Right lobe of liver (tissue), 6 donors: ENCODE measurements around the gene SSR4. TPM values are rescaled to one million over a fixed set of nuclear protein-coding genes. Genes with fewer than 3 reads are reported as not detected.

Experiments
- ATAC-seq, 4 donors: fragments of 200-7000 bp; cut with Tn5 transposase; one replicate each; pipeline ENCODE4 v1.9.1; 2020; ENCODE audit warnings: mild to moderate bottlenecking in 4 of 4, moderate library complexity in 4 of 4
- DNase-seq, 3 donors: peaks; one replicate each; pipeline ENCODE4 v3.0.0-alpha.2; 2020
- H3K27ac ChIP-seq, 3 donors: fragments of 200-600 bp; one replicate each; pipeline ENCODE4 v1.8.0; 2022
- H3K27me3 ChIP-seq, 2 donors: fragments of 200-600 bp; one replicate each; pipeline ENCODE4 v1.8.0; 2022
- H3K36me3 ChIP-seq, 4 donors: fragments of 200-600 bp; sonication (generic) in 1 of 4; one replicate each; pipeline versions ENCODE4 v1.5.1 to v1.8.0; 2017 to 2022; ENCODE audit warnings: control low read depth in 1 of 4
- H3K4me1 ChIP-seq, 4 donors: fragments of 200-600 bp; sonication (generic) in 1 of 4; one replicate each; pipeline versions ENCODE4 v1.5.1 to v1.8.0; 2017 to 2022; ENCODE audit warnings: control low read depth in 1 of 4
- H3K4me3 ChIP-seq, 3 donors: fragments of 200-600 bp; one replicate each; pipeline ENCODE4 v1.8.0; 2022
- H3K9me3 ChIP-seq, 4 donors: fragments of 200-600 bp; sonication (generic) in 1 of 4; one replicate each; pipeline versions ENCODE4 v1.5.1 to v1.8.0; 2017 to 2022; ENCODE audit warnings: control low read depth in 1 of 4
- POLR2A ChIP-seq: fragments of 450-650 bp; IDR thresholded peaks from one replicate; pipeline ENCODE4 v1.6.1; 2017; ENCODE audit warnings: antibody characterized with exemption, mild to moderate bottlenecking
- WGBS: methylation state at CpG from one replicate; pipeline ENCODE4 v1.1.6; 2018; ENCODE audit warnings: low coverage, low lambda C conversion rate; ENCODE audit not compliant: insufficient coverage; ENCODE audit errors: missing lambda C conversion rate; 5-methylcytosine and 5-hydroxymethylcytosine counted together
- intact Hi-C, 2 donors: fragments of 100-400 bp; cut with DNase I; formaldehyde crosslinking; loops; one replicate each; pipeline versions ENCODE4 v1.11.2 to v1.14.1; 2022
- total RNA-seq, 6 experiments: library from RNA; depleted of rRNA in 2 of 6; stranded (reverse); fragments of >200 nt in 2 of 6; fragmentation: NEBNext Ultra II Directional in 3 of 6; extraction: Animal tissue kit (Norgen Biotek cat#: 25700) in 3 of 6; gene quantifications; one replicate each; pipeline versions ENCODE4 v1.1.0 to v1.2.4, GENCODE V29; 2016 to 2023
- TF ChIP-seq, protein P1 (sequence below), 4 donors: fragments of 200-600 bp in 3 of 4; fragments of 450-650 bp in 1 of 4; IDR thresholded peaks; one replicate each; pipeline versions ENCODE4 v1.5.1 to v1.8.0; 2016 to 2022; ENCODE audit warnings: antibody characterized with exemption in 4 of 4, mild to moderate bottlenecking in 2 of 4
- donor health status: DM: no; HTN: yes; CAD: no.
- donor health status: DM: no; HTN: no; CAD: no.
- donor health status: DM: no; HTN: no; CAD: no.
- donor health status: DM: no; HTN: yes; CAD: no.
- donor health status: DM: no; HTN: yes; CAD: no.

Gene SSR4
- total RNA-seq, 6 experiments from 2014 or later = 150 to 221 (median 205) TPM

DNA sequence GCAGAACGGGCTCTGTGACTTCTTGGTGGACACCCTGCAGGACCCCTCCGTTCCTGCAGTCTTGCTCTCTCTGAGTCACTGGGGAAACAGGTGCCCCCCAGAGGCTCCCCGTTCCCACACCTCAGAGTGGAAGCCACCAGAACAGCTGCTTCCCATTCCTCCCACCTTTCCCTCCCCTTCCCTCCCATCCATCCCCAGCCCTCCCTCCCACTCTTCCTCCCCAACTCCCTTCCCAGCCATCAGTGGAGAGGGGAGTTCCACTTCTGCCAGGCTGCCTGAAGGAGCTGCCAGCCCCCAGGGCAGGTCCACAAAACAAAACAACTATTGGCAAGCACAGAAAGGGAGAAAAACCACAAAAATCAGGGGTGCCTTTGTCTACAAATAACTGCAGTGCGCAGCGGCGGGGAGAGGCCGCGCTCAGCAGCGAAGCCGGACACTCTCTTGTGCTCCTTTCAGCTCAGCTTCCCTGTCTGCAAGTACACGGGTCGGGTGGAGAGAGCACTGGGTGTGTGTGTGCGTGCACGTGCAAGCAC, 8.1 kb downstream of the SSR4 start:
- Histone ChIP-seq H3K4me1 (no peaks in the 10 kb centered on the region), H3K9me3 (no peaks in the 10 kb centered on the region), H3K27ac (no peak overlapping the region), H3K36me3 (no peaks in the 10 kb centered on the region), H3K27me3 (no peaks in the 10 kb centered on the region), H3K4me3 (no peak overlapping the region)
- intact Hi-C loops = no loop called here
- 79% methylated on average over 4 of the region's 14 CpGs for WGBS
- TF ChIP-seq, protein P1, sequence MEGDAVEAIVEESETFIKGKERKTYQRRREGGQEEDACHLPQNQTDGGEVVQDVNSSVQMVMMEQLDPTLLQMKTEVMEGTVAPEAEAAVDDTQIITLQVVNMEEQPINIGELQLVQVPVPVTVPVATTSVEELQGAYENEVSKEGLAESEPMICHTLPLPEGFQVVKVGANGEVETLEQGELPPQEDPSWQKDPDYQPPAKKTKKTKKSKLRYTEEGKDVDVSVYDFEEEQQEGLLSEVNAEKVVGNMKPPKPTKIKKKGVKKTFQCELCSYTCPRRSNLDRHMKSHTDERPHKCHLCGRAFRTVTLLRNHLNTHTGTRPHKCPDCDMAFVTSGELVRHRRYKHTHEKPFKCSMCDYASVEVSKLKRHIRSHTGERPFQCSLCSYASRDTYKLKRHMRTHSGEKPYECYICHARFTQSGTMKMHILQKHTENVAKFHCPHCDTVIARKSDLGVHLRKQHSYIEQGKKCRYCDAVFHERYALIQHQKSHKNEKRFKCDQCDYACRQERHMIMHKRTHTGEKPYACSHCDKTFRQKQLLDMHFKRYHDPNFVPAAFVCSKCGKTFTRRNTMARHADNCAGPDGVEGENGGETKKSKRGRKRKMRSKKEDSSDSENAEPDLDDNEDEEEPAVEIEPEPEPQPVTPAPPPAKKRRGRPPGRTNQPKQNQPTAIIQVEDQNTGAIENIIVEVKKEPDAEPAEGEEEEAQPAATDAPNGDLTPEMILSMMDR (IDR thresholded peaks at IDR 0.05) = no peak
- ATAC-seq (no peak), DNase-seq (no peak)

DNA sequence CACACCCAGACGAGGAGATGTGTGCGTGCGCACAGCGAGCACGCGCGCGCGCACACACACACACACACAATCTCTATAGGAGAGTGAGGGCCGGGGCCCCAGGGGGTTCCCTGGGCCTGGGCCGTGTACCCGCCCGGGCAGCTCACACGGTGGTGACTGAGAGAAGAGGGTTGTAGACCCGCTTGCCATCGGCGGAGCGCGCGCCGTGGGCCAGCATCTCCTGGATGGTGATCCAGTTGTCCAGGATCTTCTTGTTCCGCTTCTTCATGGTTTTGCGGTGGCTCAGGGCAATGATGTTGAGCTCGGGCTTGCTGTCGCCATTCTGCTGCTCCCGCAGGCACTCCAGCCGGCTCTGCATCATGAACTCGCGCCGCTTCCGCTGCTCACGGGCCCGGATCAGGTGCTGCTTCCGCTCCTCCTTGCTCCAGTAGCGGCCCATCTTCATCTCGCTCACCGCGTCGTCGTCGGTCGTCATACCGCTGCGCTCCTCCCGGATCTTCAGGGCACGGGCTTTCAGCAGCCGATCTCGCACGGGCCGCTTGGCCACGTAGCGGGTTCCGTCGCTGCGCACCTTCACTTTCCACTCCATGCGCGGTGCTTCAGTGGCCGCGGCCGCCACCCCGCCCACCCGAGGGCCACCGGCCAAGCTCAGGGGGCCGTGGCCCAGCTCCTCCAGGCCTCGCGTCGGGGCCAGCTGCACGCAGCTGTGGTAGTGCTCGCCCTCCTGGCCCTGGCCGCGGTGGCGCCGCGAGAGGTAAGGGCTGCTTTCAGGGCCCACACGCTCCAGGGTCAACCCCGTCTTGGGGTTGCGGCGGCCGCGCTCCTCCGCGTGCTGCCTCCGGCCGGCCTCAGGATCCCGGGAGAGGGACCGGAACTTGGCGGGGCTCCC, 9.0 kb downstream of the SSR4 start:
- WGBS = 96% methylated on average over 22 of the region's 87 CpGs
- intact Hi-C loops = no loop called here
- Histone ChIP-seq H3K4me3 (no peak overlapping the region), H3K4me1 (no peaks in the 10 kb centered on the region), H3K27me3 (no peaks in the 10 kb centered on the region), H3K9me3 (no peaks in the 10 kb centered on the region), H3K27ac (no peak overlapping the region), H3K36me3 (no peaks in the 10 kb centered on the region)
- ATAC-seq = no peak
- no peak for DNase-seq
- TF ChIP-seq, protein P1 (IDR thresholded peaks at IDR 0.05) = no peak
- no peak for TF ChIP-seq POLR2A

DNA sequence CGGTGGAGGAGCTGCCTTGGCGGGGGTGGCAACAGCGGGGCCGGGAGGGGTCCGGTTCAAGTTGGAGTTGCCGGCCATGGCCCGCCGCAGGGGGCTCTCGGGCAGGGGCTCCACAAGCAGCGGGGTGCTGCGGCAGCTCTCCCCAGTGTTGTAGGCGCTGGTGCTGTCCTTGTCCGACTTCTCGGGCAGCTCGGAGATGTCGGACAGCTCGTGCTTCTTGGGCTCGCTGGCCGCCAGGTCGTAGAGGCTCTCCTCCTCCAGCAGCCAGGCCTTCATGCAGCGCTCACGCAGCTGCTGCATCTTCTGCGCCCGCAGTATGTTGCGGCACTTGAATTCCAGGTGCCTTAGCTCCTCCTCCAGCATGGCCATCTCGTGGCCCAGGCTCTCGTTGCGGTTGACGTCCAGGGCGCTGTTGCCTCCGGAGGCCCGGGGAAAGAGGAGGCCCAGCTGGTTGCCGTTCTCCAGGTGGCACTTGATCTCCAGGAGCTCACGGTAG, 9.7 kb downstream of the SSR4 start:
- no CpG with 5 or more reads among the region's 34 CpGs for WGBS
- no peak for TF ChIP-seq POLR2A
- TF ChIP-seq, protein P1 (IDR thresholded peaks at IDR 0.05) = no peak
- DNase-seq (no peak), ATAC-seq (no peak)
- Histone ChIP-seq H3K36me3 (no peaks in the 10 kb centered on the region), H3K27ac (no peak overlapping the region), H3K9me3 (no peaks in the 10 kb centered on the region), H3K4me1 (no peaks in the 10 kb centered on the region), H3K4me3 (no peak overlapping the region), H3K27me3 (no peaks in the 10 kb centered on the region)
- intact Hi-C loops = no loop called here

DNA sequence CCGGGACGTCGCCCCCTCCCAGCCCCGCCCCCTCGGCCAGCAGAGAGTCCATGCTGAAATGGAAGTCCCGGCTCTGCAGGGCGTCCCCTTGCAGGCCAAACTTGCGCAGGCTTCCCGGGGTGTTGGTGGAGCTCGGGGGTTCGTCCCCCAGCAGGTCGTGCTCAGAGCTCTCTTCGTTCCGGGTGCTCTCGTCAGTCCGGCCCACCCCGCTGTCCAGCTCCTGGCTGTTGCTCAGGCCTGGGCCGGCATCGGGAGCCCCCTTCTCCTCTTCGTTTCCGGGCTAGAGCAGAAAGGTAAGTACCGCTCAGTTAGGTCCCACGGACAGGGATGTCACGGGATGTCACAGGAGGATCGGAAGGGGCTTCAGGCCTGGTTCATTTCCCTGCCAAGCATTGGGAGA, 10.2 kb downstream of the SSR4 start:
- 87% methylated on average over 3 of the region's 25 CpGs for WGBS
- TF ChIP-seq, protein P1 (IDR thresholded peaks at IDR 0.05) = no peak
- no peak for TF ChIP-seq POLR2A
- no peak overlapping the region for H3K4me3 ChIP-seq
- no peaks in the 10 kb centered on the region for H3K36me3 ChIP-seq
- H3K27ac ChIP-seq = no peak overlapping the region
- ATAC-seq (no peak), DNase-seq (no peak)
- H3K9me3 ChIP-seq = no peaks in the 10 kb centered on the region
- H3K27me3 ChIP-seq = no peaks in the 10 kb centered on the region
- intact Hi-C loops = no loop called here
- no peaks in the 10 kb centered on the region for H3K4me1 ChIP-seq
